ENCODE data around the gene WDR45B.
A peak's percentile ranks its signal among the peaks of the same experiment; 100 is the strongest.
"Not testable (repeated sequence)": the region's sequence is repeated elsewhere in the genome, so short reads cannot be mapped to it uniquely, and the experiment has no call there.

WDR45B gene

DNA sequence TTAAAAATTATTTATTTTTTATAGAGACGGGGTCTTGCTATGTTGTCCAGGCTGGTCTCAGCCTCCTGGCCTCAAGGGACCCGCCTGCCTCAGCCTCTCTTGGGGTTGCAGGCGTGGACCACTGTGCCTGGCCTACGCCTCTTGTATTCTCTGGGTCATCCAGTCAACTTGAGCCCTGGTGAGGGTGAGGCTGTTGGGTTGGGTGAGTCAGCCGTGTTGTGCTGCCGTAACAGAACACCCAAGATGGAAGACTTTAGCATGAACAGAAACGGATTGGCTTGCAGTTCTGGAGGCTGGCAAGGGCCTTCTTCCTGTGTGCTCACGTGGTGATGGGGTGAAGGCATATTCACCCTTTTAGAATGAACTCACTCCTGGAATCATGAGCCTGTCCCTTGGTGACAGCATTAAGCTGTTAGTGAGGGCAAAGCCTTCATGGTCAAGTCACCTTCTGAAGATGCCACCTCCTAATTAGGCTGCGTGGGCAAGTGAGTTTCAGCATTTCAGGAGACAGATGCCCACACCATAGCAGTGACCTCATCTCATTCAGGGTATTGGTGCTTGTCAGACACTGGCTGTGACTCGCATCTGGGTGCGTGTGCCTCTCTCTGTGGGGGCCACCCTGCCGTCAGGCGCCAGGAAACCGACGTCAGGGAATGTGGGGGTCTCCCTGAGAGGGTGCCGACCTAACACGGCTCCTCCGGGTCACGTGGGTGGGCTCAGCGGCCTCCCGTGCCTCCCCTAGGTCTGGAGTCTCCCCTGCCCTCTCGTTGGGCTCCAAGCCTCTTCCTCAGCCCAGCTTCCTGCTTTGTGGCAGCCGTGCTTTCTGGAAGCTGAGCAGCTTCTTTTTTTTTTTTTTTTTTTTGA lies 49.8 kb downstream of the WDR45B start:
- no peak for DNase-seq

DNA sequence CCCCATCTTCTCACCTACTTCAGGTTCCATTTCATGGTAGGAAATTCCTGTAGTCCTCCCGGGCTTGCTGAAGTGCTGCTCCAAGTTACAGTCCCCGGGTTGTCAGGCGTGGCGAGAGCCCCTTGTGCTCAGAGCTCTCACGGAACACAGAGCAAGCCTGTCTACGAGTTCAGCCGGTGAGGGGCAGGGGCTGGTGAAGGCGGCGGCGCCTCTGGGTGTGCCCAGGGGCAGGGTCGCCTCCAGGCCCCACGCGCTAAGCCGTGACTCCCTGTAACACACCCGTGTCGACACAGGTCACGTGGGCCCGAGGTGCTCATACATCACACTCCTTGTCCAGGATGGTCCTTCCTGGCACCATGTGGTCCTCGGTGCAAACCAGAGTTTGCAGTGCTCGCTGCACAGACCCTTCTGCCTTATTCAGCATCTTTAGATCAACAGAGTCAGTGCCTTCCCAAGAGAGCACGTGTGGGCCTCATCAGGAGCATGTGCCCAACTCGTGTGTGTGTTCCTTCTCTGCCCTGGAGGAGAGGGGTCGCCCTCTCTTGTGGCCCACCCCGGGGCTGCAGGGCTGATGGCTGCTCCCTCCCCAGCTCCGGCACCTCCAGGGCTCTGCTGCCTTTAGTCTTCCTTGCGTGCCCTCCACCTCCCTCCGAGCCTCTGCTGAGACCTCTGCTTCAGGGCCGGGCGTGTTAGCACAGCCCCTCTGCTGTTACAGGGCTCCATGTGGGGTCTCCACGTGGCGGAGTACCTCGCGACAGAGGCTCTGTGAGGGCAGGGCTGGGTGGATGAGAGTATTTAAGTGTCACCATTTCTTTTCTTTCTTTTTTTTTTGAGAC lies 51.2 kb downstream of the WDR45B start:
- no peak for DNase-seq

DNA sequence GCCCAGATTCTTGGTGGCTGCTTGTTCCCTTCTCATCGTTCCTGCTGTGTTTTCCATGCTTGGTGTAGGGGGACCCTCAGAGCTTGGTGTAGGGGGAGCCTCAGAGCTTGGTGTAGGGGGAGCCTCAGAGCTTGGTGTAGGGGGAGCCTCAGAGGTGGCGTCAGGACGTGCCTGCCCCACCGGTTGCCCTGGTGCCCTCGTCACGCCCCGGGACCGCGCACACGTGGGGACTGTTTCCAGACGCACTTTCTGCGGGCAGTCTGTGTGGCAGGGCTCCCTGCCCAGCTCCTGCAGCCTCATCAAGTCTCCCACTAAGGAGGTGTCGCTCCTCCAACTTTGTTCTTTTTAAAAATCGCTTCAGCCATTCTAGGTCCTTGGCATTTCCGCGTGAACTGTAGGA lies 51.9 kb downstream of the WDR45B start:
- no peak for DNase-seq

DNA sequence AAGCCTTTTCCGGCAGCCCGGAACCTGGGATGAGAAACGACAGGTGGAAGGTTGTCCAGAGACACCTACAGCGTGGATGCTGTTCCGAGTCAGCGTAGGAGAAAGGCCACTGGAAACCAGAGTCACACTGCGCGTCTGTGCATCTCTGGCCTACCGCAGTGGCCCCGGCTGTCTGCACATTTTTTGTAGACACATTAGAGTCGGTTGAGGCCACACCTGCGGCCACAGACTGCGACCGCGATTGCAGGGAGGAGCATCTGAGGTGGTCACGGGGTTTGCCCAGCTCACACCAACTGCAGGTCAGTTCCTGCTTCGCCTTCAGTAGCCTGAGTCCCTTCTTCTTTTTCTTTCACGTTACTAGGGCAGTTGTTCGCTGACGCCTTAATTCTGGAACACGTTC lies 52.4 kb downstream of the WDR45B start:
- DNase-seq = no peak

DNA sequence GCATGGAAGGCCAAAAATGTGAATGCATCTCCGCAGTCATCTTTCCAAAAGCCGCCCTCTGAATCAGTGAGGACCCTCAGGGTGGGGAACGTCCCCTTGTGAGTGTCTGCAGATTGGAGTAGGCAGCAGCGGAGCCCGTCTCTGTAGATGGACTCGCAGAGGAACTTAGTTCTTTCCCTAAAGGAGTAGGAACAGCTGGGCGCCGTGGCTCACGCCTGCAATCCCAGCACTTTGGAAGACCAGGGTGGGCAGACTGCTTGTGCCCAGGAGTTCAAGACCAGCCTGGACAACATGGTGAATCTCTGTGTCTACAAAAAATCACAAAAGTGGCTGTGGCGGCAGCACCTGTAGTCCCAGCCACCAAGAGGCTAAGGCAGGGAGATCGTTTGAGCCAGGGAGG lies 53.7 kb downstream of the WDR45B start:
- no peak for DNase-seq

DNA sequence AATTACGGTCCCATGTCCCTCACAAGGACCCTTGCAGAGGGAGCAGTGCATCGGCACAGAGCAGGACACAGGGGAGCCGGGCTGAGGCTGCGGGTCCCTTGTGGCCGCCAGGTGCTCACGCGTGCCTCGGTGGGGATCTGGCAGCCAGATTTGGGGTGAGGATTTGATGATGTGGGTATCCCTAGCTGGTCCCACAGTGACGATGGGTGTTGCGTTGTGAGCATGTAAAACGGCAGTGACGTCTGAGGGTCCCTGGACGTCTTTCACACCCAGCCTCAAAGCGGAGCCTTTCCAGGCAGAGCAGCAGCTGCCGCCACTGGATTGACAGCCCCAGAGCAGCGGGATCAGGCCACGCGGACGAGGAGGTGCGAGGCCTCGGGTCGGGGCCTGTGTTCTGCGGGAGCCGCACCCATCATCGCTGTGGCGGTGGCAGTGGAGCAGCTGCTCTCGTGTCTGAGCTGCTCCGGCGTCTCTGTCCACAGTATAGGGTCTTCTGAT lies 54.6 kb downstream of the WDR45B start:
- no peak for DNase-seq

DNA sequence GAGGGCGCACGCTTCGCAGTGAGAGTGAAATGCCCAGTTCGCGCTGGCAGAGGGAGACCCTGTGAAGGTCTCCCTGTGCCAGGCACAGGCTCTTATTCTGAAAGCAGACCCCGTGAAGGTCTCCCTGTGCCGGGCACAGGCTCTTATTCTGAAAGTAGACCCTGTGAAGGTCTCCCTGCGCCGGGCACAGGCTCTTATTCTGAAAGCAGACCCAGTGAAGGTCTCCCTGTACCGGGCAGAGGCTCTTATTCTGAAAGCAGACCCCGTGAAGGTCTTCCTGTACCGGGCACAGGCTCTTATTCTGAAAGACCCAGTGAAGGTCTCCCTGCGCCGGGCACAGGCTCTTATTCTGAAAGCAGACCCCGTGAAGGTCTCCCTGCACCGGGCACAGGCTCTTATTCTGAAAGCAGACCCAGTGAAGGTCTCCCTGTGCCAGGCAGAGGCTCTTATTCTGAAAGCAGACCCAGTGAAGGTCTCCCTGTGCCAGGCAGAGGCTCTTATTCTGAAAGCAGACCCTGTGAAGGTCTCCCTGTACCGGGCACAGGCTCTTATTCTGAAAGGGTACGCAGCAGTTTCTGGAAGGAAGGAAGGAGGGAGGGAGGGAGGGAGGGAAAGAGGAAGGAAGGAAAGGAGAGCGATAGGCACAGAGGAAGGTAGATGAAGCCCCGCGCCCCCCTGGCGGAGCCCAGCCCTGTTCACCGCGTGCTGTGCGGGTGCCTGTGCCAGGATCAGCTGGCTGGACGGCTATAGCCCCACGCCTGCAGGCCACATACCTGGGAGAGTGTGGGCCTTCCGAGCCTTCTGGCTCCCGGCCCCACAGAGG lies 55.3 kb downstream of the WDR45B start:
- DNase-seq = peak; percentile 48

DNA sequence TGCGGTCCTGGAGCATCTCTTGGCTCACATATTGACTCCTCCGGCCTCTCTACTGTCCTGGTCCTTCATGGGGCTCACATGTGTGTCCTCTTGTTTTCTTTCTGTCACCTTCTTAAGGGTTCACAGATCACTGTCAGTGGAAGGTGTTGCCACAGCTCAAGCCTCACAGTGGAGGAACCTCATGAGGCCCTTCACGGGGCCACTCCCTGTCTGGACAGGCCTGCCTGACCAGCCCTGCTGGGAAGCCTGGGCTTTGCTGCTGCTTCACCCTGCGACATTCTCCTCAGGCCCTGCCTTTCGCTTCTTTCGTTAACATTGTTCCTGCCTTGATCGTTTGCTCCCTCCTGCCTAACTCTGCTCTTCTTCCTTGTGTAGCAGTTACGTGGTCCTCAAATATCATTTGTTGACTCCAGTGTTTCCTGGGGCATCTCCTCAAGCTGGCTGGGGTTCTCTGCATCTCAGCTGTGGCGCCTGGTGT lies 55.9 kb downstream of the WDR45B start:
- no peak for DNase-seq

DNA sequence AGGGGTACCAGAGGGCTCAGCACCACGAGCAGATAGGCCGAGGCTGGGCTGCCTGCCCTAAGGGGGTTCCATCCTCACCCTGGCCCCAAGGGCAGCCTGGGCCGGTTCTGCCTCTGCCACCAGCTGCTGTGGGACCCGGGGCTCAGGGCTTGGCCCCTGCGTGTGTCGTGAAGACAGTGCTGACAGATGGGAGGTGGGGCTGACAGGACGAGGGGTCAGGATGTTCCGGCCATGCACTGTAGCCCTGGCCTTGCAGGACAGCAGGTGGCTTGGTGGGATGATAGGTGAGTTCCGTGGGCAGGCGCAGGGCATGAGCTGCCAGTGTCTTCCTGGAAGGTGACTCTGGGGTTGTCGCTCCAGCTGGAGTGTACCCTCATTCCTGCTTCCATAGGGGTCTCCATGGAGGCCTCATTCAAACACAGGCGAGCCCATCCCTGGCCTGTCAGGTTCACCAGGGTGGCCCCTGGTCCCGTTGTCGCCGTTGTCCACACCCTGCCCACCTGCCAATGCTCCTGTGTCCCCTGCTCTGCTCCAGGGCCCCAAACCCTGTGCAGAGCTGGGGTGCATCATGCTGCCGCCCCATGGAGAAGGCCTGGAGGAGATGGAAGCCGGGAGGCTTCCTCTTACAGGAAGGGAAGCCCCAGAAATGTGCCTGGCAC lies 57.2 kb downstream of the WDR45B start:
- no peak for DNase-seq

DNA sequence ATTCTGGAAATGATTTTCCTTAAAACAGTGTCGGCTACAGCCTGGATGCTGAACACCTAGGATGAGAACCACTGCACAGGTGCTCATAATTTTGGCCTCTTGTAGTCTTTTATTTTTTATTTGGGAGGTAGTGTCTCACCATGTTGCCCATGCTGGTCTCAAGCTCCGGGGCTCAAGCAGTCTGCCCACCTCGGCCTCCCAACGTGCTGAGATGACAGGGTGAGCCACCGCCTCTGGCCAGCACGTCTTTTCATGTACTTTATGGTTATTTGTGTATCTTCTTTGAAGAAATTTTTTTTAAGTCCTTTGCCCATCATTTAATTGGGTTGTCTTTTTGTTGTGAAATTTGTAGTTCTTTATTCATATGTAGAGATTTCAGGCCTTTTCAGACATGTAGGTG lies 58.0 kb downstream of the WDR45B start:
- DNase-seq = no peak

DNA sequence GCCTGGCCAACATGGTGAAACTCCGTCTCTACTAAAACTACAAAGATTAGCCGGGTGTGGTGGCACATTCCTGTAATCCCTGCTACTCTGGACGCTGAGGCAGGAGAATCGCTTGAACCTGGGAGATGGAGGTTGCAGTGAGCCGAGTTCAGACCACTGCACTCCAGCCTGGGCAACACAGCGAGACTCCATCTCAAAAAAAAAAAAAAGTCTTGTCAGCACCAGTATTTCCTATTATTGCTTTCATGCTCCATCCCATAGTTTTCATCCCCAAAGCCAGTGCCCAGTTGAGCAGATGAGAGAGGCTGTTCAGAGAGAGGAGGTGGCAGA lies 58.4 kb downstream of the WDR45B start:
- no peak for DNase-seq

DNA sequence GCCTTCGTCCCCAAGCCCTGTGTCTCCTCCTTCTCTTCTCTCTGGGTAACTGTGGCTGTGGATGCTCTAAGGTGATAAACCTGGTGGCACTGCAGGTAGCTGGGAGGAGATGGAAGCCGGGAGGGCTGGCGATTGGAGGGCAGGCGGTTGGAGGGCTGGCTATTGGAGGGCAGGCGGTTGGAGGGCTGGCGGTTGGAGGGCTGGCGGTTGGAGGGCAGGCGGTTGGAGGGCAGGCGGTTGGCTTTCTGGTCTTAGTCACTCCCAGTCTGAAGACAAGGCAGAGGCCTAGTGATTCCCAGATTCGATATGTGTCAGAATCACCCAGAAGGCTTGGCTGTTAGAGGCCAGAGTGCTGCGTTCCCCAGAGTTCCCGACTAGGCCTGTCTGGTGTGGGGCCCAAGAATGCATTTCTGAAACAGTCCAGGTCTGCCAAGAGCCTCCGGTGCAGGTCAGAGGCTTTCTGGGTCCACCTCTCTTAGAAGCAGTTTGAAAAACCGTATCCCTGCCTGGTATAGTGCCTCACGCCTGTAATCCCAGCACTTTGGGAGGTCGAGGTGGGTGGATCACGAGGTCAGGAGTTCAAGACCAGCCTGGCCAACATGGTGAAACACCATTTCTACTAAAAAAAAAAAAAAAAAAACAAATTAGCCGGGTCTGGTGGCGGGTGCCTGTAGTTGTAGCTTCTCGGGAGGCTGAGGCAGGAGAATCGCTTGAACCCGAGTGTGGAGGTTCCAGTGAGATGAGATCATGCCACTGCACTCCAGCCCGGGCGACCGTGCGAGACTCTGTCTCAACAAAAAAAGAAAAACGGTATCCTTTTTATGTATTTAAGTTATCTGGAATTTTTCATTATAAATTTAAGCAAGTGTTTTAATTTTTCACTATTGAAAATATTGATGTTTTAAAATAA lies 59.7 kb downstream of the WDR45B start:
- DNase-seq = no peak

DNA sequence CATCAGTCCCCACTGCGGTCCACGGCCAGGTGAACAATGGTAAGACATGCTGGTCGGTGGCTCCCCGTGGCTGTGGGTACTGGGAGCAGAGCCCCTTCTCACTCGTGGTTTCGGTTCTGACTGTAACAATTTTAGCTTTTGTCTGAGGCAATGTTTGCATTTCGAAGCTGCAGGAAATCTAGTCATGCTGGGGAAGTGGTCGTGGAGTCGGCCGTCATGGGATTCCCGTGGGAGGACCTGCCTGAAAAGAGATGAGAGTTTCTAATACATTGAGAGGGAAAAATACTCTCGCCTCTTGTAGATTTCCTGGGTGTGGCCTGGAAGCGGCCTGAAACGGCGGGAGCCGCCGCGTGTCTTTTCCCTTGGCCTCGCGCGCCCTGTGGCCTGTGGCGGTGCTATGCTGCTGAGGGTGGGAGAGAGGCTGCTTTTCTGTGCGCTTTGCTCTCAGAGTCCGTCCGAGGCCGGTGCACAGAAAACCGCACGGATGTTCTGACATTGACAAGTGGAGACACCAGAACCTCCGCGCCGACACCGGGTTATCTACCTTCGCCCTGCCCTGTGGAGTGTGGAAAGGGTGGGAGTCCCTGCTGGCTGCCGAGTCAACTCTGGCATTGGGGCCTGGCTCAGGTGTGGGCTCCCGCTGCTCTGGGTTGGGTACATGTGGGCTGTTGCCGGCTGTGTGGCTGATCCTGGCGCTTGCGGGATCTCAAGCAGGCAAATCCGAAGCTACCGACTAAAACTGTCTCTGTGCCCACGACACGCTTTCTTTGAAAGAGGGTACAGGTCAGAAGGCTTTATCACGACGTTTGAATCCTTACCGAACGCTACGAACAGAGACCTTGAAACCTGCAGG lies 60.8 kb downstream of the WDR45B start:
- no peak for DNase-seq

DNA sequence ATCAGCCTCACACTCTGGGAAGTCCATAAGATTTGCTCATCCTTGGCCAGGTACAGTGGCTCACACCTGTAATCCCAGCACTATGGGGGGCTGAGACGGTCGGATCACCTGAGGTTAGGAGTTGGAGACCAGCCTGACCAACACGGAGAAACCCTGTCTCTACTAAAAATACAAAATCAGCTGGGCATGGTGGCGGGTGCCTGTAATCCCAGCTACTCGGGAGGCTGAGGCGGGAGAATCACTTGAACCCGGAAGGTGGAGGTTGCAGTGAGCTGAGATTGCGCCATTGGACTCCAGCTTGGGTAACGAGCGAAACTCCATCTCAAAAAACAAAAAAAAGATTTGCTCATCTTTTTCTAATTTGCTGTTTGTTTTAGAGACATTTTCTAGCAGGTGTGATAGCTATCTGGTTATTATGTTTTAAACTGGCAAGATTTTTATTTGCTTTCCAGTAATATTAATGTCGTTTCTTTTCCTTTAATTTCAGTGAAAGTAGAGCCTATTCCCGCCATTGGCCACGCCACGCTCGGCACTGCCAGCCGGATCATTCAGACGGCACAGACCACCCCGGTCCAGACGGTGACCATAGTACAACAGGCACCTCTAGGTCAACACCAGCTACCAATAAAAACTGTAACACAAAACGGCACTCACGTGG lies 61.5 kb downstream of the WDR45B start:
- DNase-seq = no peak

DNA sequence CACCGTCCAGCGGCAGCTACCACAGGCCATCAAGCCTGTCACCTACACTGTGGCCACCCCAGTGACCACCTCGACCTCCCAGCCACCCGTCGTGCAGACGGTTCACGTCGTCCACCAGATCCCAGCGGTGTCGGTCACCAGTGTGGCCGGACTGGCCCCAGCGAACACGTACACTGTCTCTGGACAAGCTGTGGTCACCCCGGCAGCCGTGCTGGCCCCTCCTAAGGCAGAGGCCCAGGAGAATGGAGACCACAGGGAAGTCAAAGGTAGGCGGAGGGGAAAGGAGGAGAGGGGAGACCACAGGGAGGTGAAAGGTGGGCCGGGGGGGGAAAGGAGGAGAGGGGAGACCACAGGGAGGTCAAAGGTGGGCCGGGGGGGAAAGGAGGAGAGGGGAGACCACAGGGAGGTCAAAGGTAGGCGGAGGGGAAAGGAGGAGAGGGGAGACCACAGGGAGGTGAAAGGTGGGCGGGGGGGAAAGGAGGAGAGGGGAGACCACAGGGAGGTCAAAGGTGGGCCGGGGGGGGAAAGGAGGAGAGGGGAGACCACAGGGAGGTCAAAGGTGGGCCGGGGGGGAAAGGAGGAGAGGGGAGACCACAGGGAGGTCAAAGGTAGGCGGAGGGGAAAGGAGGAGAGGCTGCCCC lies 62.2 kb downstream of the WDR45B start:
- not testable (repeated sequence) for DNase-seq

DNA sequence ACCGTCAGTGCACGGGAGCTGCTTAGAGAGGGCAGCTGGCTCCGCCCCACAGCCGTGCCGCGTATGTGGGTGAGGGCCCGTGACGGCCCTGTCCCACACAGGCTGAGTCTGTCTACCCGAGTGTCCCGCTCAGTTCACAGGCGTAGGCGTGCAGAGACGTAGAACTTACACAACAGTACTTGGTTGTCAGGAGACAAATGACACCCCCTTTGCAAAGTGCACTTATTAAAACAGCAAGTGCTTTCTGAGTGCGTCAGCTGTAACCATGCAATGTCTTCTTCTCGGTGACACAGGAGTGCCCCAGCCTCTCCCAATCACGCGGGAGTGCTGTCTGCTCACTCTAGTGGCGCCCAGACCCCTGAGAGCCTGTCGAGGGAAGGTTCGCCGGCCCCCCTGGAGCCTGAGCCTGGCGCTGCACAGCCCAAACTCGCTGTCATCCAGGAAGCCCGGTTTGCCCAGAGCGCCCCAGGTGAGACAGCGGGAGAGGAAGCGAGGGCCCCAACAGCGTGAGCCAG lies 64.5 kb downstream of the WDR45B start:
- no peak for DNase-seq

DNA sequence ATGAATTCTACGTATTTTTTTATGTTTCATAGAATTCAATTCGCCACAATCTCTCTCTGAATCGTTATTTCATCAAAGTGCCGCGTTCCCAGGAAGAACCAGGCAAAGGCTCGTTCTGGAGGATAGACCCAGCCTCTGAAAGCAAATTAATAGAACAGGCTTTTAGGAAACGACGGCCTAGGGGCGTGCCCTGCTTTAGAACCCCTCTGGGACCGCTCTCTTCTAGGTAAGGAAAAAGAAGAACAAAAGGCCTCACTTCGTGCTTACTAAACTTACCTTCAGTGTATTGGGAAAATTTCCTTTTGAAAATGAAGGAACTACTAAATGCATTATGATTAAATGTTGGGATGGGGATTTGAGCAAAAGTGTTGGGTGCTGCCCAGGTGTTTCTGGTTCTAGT lies 65.5 kb downstream of the WDR45B start:
- no peak for DNase-seq

DNA sequence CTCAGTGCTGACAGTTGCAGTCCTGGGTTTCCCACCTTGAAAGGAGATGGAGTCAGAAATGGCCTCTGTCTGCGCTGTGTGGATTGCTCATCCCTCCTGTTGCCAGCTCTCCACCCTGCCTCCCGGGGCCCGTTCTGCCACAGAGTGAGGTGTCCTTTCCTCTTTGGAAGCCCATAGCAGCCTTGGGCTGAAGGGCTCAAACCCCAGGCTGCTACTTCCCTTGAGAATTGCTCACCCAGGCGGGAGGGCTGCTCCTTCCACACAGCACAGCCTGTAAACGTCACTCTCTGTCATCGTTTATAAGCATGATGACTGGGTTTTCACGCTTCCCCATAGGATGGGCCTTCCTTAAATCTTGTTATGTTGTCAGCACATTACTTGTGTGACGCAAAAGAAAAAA lies 66.0 kb downstream of the WDR45B start:
- DNase-seq = no peak

DNA sequence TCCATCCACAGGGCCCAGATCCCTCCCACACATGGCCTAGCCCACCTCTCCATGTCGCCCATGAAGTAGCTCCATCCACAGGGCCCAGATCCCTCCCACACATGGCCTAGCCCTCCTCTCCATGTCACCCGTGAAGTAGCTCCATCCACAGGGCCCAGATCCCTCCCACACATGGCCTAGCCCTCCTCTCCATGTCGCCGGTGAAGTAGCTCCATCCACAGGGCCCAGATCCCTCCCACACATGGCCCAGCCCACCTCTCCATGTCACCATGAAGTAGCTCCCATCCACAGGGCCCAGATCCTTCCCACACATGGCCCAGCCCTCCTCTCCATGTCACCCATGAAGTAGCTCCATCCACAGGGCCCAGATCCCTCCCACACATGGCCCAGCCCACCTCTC lies 68.3 kb downstream of the WDR45B start:
- DNase-seq = not testable (repeated sequence)

All from NCI-H2029 treated with DMSO at 0.1 percent for 48 hours (cell line).